HG02938 (cell line): ENCODE results near the gene TBX19.

Source experiments
- ATAC-seq: cut with Tn5 transposase; IDR thresholded peaks from one replicate; pipeline ENCODE4 v1.9.1; 2021; ENCODE audit warnings: mild to moderate bottlenecking, moderate library complexity; ENCODE audit not compliant: unreplicated experiment

Gene TBX19

DNA sequence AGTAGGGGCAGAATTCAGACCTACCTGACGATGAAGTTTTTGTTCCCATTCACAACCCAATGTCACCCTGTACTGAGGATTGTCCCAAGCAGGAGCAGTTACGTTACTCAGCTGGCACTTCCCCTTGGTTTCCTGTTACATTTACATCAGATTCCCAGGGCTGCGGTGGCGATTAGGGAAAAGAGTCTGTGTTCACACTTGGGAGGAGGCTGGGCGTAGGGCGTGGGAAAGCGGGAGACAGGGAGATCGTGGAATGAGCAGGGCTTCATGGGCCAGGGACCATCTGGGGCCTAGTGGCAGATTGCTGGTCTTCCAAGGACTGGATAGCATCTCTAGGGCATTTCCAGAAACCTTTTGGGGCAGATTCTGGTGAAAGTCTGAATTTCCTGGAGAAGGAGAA lies 39.0 kb downstream of the TBX19 start:
- no peak for ATAC-seq

DNA sequence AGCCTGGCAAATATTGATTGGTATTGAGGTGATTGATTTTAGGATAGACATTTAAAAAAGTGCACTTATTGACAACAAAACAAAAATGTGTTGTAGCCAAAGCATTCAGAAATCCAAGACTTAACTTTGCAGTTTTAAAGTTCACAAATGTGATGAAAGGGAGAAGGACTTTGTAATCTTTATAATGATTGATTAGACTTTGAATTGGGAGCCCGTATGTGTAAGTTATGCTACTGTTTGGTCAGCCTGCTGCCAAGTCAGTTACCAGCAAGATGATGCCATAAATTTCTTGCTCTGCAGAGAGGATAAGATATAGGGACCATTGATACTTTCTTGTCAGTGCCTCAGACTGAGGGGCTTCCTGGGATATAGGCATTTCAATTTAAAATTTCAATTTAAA lies 39.5 kb downstream of the TBX19 start:
- no peak for ATAC-seq

GRCh38 chr1:168320800-168321450 lies 40.2 kb downstream of the TBX19 start:
- no peak for ATAC-seq

DNA sequence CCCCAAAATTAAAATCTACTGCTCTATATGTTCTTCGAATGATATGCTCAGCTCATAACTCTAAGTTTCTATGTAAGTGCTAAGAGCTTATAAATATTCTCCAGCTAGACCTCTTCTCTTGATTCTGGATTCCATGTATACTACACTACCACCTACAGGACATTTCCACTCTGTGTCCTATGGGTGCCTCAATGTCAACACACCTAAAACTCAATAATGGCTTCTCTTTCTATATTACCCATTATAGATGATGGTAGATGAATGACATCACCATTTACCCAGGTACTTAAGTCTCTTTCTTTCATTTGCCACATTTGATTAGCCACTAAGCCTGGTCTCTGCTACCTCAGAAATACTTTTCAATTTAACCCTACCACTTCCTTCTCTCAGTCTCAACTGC lies 41.3 kb downstream of the TBX19 start:
- ATAC-seq: no peak

DNA sequence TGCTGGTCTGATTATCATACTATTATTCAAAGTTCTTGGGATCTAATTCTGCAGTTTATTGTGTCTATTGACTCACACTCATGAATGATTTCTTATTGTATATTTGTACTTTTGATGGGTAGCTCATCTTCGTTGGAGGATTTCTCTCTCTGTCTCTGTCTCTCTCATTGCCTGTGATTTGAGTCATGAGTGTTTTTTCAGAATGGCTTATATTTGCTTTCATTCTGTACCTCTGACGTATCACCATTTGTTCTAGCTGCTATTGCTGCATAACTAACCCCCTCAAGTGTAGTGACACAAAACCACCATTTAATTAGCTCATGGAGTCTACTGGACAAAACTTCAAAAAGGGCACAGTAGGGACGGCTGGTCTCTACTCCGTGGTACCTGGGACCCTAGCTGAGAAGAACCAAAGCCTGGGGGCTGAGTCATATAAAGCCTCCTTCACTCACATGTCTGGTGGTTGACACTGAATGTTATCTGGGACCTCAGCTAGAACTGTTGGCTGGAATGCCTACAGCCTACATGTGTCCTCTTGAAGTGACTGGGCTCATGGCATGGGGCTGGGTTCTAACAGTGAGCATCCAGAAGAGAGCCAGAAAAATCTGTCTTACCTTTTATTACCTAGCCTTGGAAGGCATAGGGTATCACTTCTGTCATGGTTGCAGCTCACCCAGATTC lies 44.2 kb downstream of the TBX19 start:
- ATAC-seq: no peak

GRCh38 chr1:168328731-168329364 lies 48.2 kb downstream of the TBX19 start:
- no peak for ATAC-seq

DNA sequence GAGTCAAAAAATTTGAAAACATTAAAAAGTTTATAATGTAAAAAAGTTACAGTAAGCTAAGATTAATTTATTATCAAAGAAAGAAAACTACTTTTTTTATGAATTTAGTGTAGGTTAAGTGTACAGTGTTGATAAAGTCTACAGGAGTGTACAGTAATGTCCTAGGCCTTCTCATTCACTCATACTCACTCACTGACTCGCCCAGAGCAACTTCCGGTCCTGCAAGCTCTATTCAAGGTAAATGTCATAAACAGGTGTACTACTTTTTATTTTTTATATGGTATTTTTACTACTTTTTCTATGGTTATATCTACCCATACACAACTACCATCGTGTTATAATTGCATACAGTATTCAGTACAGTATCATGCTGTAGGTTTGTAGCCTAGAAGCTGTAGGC lies 49.6 kb downstream of the TBX19 start:
- ATAC-seq: no peak

- ATAC-seq: no peak
Measured at GRCh38 chr1:168331569-168331968, 50.9 kb downstream of the TBX19 start.

- no peak for ATAC-seq
Measured at GRCh38 chr1:168333562-168334276, 53.0 kb downstream of the TBX19 start.

DNA sequence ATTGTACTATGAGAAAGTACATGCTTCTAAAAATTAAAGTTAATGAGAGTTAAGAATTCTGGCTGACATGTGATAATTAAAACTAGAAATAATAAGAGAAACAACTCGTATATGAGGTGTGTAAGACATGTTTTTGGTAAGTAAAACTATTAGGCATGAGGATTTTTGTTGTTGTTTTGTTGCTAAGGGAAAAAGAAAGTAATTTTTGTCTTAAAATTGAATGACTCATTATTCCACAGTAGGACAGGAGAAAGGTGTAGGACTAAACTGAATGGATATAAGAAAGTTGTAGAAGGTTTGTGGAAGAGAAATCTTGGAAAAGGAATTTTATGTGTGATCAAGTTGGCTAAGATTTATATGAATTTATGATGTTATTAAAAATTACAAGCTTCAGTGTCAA lies 54.8 kb downstream of the TBX19 start:
- no peak for ATAC-seq

DNA sequence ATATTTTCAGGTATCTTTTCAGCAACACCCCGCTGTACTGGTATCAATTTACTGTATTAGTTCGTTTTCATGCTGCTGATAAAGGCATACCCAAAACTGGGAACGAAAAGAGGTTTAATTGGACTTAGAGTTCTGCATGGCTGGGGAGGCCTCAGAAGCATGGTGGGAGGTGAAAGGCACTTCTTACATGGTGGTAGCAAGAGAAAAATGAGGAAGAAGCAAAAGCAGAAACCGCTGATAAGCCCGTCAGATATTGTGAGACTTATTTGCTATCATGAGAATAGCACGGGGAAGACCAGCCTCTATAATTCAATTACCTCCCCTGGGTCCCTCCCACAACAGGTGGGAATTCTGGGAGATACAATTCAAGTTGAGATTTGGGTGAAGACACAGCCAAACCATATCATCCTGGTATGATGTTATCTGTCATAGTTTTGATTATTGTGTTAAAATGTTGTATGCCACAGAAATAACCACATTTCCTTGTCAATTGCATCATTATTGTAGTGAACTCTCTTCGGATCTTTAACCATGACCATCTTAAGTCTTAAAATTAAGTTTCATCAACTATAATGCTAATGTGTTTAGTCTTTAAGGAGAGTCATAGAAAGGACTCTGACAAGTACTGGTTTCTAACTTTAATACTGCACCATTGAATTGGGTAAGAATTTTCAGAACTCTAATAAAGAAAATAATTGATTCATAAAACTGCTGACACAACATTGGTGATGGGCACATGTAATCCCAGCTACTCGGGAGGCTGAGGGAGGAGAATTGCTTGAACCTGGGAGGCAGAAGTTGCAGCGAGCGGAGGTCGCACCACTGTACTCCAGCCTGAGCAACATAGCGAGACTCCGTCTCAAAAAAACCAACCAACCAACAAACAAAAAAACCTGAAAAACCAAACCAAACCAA lies 58.2 kb downstream of the TBX19 start:
- ATAC-seq: no peak

DNA sequence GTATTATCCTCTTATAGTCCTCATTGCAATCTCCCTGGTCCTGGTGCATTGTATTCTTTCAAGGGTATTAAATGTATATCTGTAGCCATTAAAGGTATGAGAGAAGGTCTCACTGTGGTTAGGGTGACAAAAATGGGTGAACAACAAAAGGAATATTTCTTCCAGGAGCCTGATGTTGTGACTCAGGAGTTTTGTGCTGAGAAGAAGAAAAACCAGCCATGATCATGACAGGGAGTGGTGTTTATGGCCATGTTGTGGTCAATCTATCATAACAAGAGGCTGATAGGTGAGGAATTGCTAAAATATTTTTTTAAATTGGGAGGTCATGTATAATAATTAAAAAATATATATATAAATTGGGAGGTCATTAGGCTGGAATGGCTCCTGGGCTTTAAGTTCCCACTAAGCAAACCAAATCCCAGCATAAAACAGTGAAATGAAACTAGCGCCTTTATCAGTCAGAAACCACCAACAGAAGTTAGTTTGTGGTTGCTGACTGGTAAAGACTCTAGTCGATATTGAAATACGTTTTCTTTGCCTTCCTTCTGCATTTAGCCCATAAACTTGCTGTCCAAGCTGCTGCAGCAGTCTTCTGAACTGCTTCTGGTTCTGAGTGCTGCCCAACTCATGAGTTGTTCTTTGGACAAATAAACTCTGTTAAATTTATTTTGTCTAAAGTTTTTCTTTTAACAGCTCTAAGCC lies 60.3 kb downstream of the TBX19 start:
- no peak for ATAC-seq

- no peak for ATAC-seq
Measured at GRCh38 chr1:168341483-168341975, 60.9 kb downstream of the TBX19 start.

DNA sequence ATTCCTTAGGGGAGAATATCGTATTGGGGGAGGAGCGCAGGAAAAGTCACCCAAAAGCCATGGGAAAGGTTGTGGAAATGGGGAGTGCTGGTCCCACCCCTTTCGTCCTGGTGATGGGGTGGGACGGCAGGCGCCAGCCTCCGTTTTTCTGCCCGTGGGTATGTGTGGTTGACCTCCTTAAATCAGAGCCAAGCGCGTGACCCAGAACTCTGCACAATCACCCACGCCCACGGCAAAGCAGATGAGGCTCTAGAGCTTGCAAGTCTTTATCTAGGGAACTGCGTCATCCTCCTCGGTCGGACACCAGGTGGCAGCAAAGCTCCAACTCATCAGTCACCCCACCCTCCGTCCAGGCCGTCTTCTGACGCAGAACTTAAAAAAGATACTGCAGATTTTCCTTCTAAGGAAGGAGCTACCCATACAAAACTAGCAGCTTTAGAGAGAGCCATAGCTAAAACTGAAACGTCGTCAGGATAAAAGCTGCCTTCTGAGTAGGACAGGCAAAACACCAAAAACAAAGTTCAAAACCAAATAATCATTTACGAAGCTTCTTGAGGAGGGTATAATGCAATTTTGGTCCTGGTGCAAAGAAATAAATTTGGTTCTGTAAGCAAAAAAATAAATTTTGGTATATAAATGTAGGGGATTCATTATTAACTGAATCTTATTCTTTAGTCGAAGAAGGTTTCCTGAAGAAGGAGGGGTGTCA lies 62.0 kb downstream of the TBX19 start:
- ATAC-seq: peak; percentile 90

GRCh38 chr1:168343566-168343965 lies 62.9 kb downstream of the TBX19 start:
- ATAC-seq: no peak

DNA sequence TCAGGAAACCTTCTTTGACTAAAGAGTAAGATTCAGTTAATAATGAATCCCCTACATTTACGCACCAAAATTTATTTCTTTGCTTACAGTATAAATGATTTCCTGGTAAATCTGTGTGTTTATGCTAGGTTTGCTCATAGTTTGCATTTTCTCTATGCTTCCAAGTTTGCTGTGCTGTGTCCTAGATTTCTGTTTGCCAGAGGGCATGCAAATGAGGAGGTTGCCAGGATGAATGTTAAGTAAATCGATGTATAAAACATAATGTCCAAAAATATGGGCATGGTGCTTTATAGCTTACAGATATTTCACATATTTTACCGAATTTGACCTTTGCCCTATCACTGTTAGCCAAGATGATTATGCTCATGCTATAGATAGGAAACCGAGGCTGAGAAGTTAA lies 63.8 kb downstream of the TBX19 start:
- ATAC-seq: no peak

- ATAC-seq: no peak
Measured at GRCh38 chr1:168345939-168346338, 65.3 kb downstream of the TBX19 start.

GRCh38 chr1:168347630-168348029 lies 67.0 kb downstream of the TBX19 start:
- ATAC-seq: no peak

GRCh38 chr1:168348146-168348709 lies 67.6 kb downstream of the TBX19 start:
- no peak for ATAC-seq
